HCT116 (cell line): ENCODE results near the gene TTYH3. TPM values are rescaled to one million over a fixed set of nuclear protein-coding genes. Genes with fewer than 3 reads are reported as not detected.

Source experiments
- ATAC-seq: fragments of 200-7000 bp; cut with Tn5 transposase; 2 replicates; pipeline ENCODE4 v1.9.1; 2020; ENCODE audit warnings: mild to moderate bottlenecking, moderate library complexity
- BruUV-seq: library from RNA; stranded (reverse); fragments of 400-500 nt; replicated peaks from 2 replicates; lab custom pipeline; 2021; lab: Mats Ljungman, UMichigan
- CTCF ChIA-PET: fragments of 300-600 bp; sonication (Branson Sonifier 250); formaldehyde crosslinking; loops from one replicate; lab custom pipeline; 2021; ENCODE audit warnings: antibody characterized with exemption; lab: Charles Lee
- POLR2A ChIA-PET: fragments of 300-600, 350-600 bp; sonication (Branson Sonifier 250); formaldehyde crosslinking; loops from one replicate; lab custom pipeline; 2021; ENCODE audit warnings: antibody characterized with exemption; lab: Charles Lee
- RAD21 ChIA-PET, 2 experiments: fragments of 300-600 bp; sonication (Branson Sonifier 250); formaldehyde crosslinking; loops; one replicate each; lab custom pipeline; 2023; ENCODE audit warnings: low total read pairs in 2 of 2; ENCODE audit not compliant: uncharacterized antibody in 2 of 2, unreplicated experiment in 2 of 2, low non-redundant PET in 1 of 2; lab: Charles Lee
- DNase-seq: peaks from one replicate; pipeline ENCODE4 v3.0.0-alpha.2; 2010; ENCODE audit warnings: low read depth, low spot score
- H2AFZ ChIP-seq: fragments of 200-600 bp; shearing (Covaris generic), sonication (generic); 2 replicates; pipeline ENCODE4 v1.6.1; 2017; ENCODE audit warnings: low read depth, mixed run types, mixed read lengths, antibody characterized with exemption, low read length; ENCODE audit not compliant: poor library complexity, severe bottlenecking
- H3K27ac ChIP-seq: 2 replicates; pipeline ENCODE4 v1.5.1; 2012; ENCODE audit warnings: low read depth, low read length
- H3K27me3 ChIP-seq: fragments of 200-600 bp; sonication (generic); 2 replicates; pipeline ENCODE4 v1.6.1; 2016; ENCODE audit warnings: mixed run types, low read length, mixed read lengths; ENCODE audit not compliant: insufficient read depth
- H3K36me3 ChIP-seq, 2 experiments: fragments of 200-500 bp in 1 of 2; fragments of 200-600 bp in 1 of 2; sonication (Bioruptor generic) in 1 of 2; sonication (generic) in 1 of 2; 2 replicates each; pipeline versions ENCODE4 v1.5.1 to v1.6.1; 2014 to 2016; ENCODE audit warnings: low read length in 2 of 2, inconsistent platforms in 1 of 2, mixed read lengths in 1 of 2, mixed run types in 1 of 2; ENCODE audit not compliant: insufficient read depth in 2 of 2, control insufficient read depth in 1 of 2
- H3K4me1 ChIP-seq, 2 experiments: fragments of 200-600 bp in 1 of 2; sonication (generic) in 1 of 2; 2 replicates each; pipeline versions ENCODE4 v1.5.1 to v1.6.1; 2012 to 2017; ENCODE audit warnings: low read length in 2 of 2, inconsistent platforms in 1 of 2, mild to moderate bottlenecking in 1 of 2, mixed read lengths in 1 of 2, mixed run types in 1 of 2, moderate library complexity in 1 of 2; ENCODE audit not compliant: insufficient read depth in 2 of 2, control insufficient read depth in 1 of 2
- H3K4me2 ChIP-seq: fragments of 200-600 bp; sonication (generic); 2 replicates; pipeline ENCODE4 v1.6.1; 2017; ENCODE audit warnings: mixed run types, low read length, mixed read lengths
- H3K4me3 ChIP-seq, 2 experiments: fragments of 200-600 bp in 1 of 2; sonication (generic) in 1 of 2; replicated peaks in 1 of 2; 2 replicates each; pipeline ENCODE4 v1.5.1; 2011 to 2016; ENCODE audit warnings: low read length in 2 of 2, control low read depth in 1 of 2, low read depth in 1 of 2, mild to moderate bottlenecking in 1 of 2, mixed read lengths in 1 of 2, mixed run types in 1 of 2
- H3K79me2 ChIP-seq: fragments of 200-600 bp; sonication (generic); 2 replicates; pipeline ENCODE4 v1.6.1; 2017; ENCODE audit warnings: mild to moderate bottlenecking, mixed run types, low read length, moderate library complexity, mixed read lengths; ENCODE audit not compliant: insufficient read depth
- H3K9ac ChIP-seq: fragments of 200-600 bp; sonication (generic); 2 replicates; pipeline ENCODE4 v1.6.1; 2016; ENCODE audit warnings: low read length, mixed read lengths
- H3K9me2 ChIP-seq: fragments of 200-600 bp; sonication (generic), shearing (Covaris generic); 2 replicates; pipeline ENCODE4 v1.6.1; 2017; ENCODE audit warnings: mixed run types, mild to moderate bottlenecking, moderate library complexity; ENCODE audit not compliant: insufficient read depth
- H3K9me3 ChIP-seq, 2 experiments: fragments of 200-500 bp in 1 of 2; fragments of 200-600 bp in 1 of 2; sonication (Bioruptor generic) in 1 of 2; sonication (generic) in 1 of 2; 2 replicates each; pipeline ENCODE4 v1.6.1; 2014 to 2017; ENCODE audit warnings: low read length in 2 of 2, mixed read lengths in 2 of 2, inconsistent platforms in 1 of 2, low read depth in 1 of 2, mild to moderate bottlenecking in 1 of 2, mixed run types in 1 of 2, moderate library complexity in 1 of 2; ENCODE audit not compliant: control insufficient read depth in 1 of 2, insufficient read depth in 1 of 2
- H4K20me1 ChIP-seq: fragments of 200-600 bp; sonication (generic), shearing (Covaris generic); 2 replicates; pipeline ENCODE4 v1.6.1; 2017; ENCODE audit warnings: mixed run types, mild to moderate bottlenecking, moderate library complexity; ENCODE audit not compliant: insufficient read depth
- ATF3 ChIP-seq: IDR thresholded peaks from 2 replicates; pipeline ENCODE4 v1.6.1; 2012
- CBX3 ChIP-seq: IDR thresholded peaks from 2 replicates; pipeline ENCODE4 v1.6.1; 2012; ENCODE audit warnings: low read depth
- CEBPB ChIP-seq: IDR thresholded peaks from 2 replicates; pipeline ENCODE4 v1.6.1; 2012; ENCODE audit warnings: low read depth
- EGR1 ChIP-seq: IDR thresholded peaks from 2 replicates; pipeline ENCODE4 v1.6.1; 2012; ENCODE audit warnings: low read depth
- ELF1 ChIP-seq: IDR thresholded peaks from 2 replicates; pipeline ENCODE4 v1.6.1; 2012; ENCODE audit warnings: low read depth, borderline replicate concordance
- EZH2 ChIP-seq: fragments of 200-600 bp; sonication (generic); IDR thresholded peaks from 2 replicates; pipeline ENCODE4 v1.6.1; 2017; ENCODE audit warnings: antibody characterized with exemption, mixed run types
- EZH2phosphoT487 ChIP-seq: fragments of 200-600 bp; IDR thresholded peaks from 2 replicates; pipeline ENCODE4 v1.6.1; 2018; ENCODE audit warnings: antibody characterized with exemption, borderline replicate concordance
- FOSL1 ChIP-seq: IDR thresholded peaks from 2 replicates; pipeline ENCODE4 v1.6.1; 2012; ENCODE audit warnings: low read depth
- JUND ChIP-seq: IDR thresholded peaks from 2 replicates; pipeline ENCODE4 v1.6.1; 2012
- POLR2A ChIP-seq: IDR thresholded peaks from 2 replicates; pipeline ENCODE4 v1.7.0; 2011; ENCODE audit warnings: borderline replicate concordance; ENCODE audit not compliant: insufficient read depth, insufficient read length; ENCODE audit errors: extremely low read depth
- POLR2AphosphoS5 ChIP-seq: IDR thresholded peaks from 2 replicates; pipeline ENCODE4 v1.6.1; 2011; ENCODE audit warnings: mild to moderate bottlenecking, low read depth, low read length, moderate library complexity
- SIN3A ChIP-seq: IDR thresholded peaks from 2 replicates; pipeline ENCODE4 v1.6.1; 2012; ENCODE audit warnings: low read depth
- SP1 ChIP-seq: IDR thresholded peaks from 2 replicates; pipeline ENCODE4 v1.6.1; 2012; ENCODE audit warnings: low read depth
- SRF ChIP-seq: IDR thresholded peaks from 2 replicates; pipeline ENCODE4 v1.6.1; 2012; ENCODE audit warnings: low read depth
- ZFX ChIP-seq: fragments of 450-650 bp; IDR thresholded peaks from 2 replicates; pipeline ENCODE4 v1.6.1; 2017
- intact Hi-C: fragments of 100-400 bp; cut with micrococcal nuclease; formaldehyde crosslinking; loops from 2 replicates; pipeline ENCODE4 v1.10.0; 2022
- total RNA-seq: library from RNA; stranded (reverse); gene quantifications from one replicate; pipeline ENCODE4 v1.2.1, GENCODE V29; 2021; ENCODE audit not compliant: unreplicated experiment
- TF ChIP-seq, protein P1 (sequence below), 3 experiments: fragments of 200-600 bp in 1 of 3; sonication (generic) in 1 of 3; IDR thresholded peaks in 2 of 3; conservative IDR thresholded peaks in 1 of 3; 2 replicates each; pipeline ENCODE4 v1.5.1; 2012 to 2017; ENCODE audit warnings: low read depth in 2 of 3, low read length in 2 of 3, antibody characterized with exemption in 1 of 3, borderline replicate concordance in 1 of 3, control low read depth in 1 of 3, mild to moderate bottlenecking in 1 of 3, mixed read lengths in 1 of 3, mixed run types in 1 of 3, moderate library complexity in 1 of 3; ENCODE audit not compliant: insufficient read depth in 1 of 3
- TF ChIP-seq, protein P2 (sequence below): IDR thresholded peaks from 2 replicates; pipeline ENCODE4 v1.6.1; 2012
- TF ChIP-seq, protein P3 (sequence below): IDR thresholded peaks from 2 replicates; pipeline ENCODE4 v1.6.1; 2012; ENCODE audit warnings: low read depth

TTYH3 gene
- total RNA-seq, 1 experiment from 2014 or later: 40.3 TPM

DNA sequence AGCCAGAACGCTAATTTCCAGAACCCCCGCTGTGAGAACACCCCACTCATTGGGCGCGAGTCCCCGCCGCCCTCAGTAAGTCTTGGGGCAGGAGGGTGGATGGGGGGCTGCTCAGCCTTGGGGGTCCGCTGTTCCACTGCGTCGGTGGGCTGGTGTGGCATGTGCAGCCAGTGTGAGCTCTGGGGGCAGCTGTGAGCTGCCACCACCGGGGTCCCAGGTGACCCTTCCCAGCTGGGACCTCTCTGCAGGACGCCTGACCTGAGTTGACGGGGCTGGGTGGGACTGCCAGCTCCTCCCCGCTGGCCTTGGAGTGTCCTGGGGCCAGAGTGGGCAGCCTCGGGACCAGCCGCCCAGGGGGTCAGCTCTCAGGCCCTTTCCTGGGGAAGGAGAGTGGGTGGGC, 27.2 kb downstream of the TTYH3 start:
- Histone ChIP-seq H3K79me2 (no peaks in the 10 kb centered on the region), H4K20me1 (no peaks in the 10 kb centered on the region), H3K27me3 (no peaks in the 10 kb centered on the region), H3K9ac (no peak overlapping the region), H3K27ac (no peak overlapping the region), H3K36me3 (no peaks in the 10 kb centered on the region; a peak in 1 of 4 replicates), H3K4me1 (no peaks in the 10 kb centered on the region), H3K9me2 (no peaks in the 10 kb centered on the region), H3K4me2 (no peak overlapping the region), H3K9me3 (no peaks in the 10 kb centered on the region), H3K4me3 (no peak overlapping the region), H2AFZ (no peak overlapping the region)
- ATAC-seq: no peak
- DNase-seq: no peak
- no TSS peak for BruUV-seq
- intact Hi-C loops: no loop called here
- ChIA-PET RAD21 (no interaction called here), CTCF (no interaction called here), POLR2A (no interaction called here)
- TF ChIP-seq POLR2A: no peak
- no peak for TF ChIP-seq EGR1
- TF ChIP-seq SIN3A: no peak
- TF ChIP-seq, protein P1, sequence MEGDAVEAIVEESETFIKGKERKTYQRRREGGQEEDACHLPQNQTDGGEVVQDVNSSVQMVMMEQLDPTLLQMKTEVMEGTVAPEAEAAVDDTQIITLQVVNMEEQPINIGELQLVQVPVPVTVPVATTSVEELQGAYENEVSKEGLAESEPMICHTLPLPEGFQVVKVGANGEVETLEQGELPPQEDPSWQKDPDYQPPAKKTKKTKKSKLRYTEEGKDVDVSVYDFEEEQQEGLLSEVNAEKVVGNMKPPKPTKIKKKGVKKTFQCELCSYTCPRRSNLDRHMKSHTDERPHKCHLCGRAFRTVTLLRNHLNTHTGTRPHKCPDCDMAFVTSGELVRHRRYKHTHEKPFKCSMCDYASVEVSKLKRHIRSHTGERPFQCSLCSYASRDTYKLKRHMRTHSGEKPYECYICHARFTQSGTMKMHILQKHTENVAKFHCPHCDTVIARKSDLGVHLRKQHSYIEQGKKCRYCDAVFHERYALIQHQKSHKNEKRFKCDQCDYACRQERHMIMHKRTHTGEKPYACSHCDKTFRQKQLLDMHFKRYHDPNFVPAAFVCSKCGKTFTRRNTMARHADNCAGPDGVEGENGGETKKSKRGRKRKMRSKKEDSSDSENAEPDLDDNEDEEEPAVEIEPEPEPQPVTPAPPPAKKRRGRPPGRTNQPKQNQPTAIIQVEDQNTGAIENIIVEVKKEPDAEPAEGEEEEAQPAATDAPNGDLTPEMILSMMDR (IDR thresholded peaks at IDR 0.05 in 2 of 3, conservative IDR thresholded peaks at IDR 0.05 in 1 of 3; ENCODE audit: borderline replicate concordance in 1 of 3, insufficient read depth in 1 of 3, low read depth in 2 of 3, low read length in 2 of 3): no peak
- TF ChIP-seq CEBPB: no peak
- no peak for TF ChIP-seq SP1
- no peak for TF ChIP-seq CBX3
- TF ChIP-seq EZH2phosphoT487: no peak
- no peak for TF ChIP-seq EZH2
- no peak for TF ChIP-seq JUND
- no peak for TF ChIP-seq ELF1
- TF ChIP-seq ATF3: no peak
- TF ChIP-seq FOSL1: no peak
- TF ChIP-seq, protein P2, sequence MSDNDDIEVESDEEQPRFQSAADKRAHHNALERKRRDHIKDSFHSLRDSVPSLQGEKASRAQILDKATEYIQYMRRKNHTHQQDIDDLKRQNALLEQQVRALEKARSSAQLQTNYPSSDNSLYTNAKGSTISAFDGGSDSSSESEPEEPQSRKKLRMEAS: no peak
- no peak for TF ChIP-seq POLR2AphosphoS5
- TF ChIP-seq ZFX: no peak
- no peak for TF ChIP-seq SRF
- TF ChIP-seq, protein P3, sequence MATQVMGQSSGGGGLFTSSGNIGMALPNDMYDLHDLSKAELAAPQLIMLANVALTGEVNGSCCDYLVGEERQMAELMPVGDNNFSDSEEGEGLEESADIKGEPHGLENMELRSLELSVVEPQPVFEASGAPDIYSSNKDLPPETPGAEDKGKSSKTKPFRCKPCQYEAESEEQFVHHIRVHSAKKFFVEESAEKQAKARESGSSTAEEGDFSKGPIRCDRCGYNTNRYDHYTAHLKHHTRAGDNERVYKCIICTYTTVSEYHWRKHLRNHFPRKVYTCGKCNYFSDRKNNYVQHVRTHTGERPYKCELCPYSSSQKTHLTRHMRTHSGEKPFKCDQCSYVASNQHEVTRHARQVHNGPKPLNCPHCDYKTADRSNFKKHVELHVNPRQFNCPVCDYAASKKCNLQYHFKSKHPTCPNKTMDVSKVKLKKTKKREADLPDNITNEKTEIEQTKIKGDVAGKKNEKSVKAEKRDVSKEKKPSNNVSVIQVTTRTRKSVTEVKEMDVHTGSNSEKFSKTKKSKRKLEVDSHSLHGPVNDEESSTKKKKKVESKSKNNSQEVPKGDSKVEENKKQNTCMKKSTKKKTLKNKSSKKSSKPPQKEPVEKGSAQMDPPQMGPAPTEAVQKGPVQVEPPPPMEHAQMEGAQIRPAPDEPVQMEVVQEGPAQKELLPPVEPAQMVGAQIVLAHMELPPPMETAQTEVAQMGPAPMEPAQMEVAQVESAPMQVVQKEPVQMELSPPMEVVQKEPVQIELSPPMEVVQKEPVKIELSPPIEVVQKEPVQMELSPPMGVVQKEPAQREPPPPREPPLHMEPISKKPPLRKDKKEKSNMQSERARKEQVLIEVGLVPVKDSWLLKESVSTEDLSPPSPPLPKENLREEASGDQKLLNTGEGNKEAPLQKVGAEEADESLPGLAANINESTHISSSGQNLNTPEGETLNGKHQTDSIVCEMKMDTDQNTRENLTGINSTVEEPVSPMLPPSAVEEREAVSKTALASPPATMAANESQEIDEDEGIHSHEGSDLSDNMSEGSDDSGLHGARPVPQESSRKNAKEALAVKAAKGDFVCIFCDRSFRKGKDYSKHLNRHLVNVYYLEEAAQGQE: no peak
